Measurements from ENCODE around the gene CWF19L1. TPM values are rescaled to one million over a fixed set of nuclear protein-coding genes. Genes with fewer than 3 reads are reported as not detected.

CWF19L1 gene
- total and polyA plus RNA-seq, 2 of the 13 experiments (the other 11 are each of a cell fraction or from before 2014, with no cell fraction given), result 13.6 to 42.1 TPM

DNA sequence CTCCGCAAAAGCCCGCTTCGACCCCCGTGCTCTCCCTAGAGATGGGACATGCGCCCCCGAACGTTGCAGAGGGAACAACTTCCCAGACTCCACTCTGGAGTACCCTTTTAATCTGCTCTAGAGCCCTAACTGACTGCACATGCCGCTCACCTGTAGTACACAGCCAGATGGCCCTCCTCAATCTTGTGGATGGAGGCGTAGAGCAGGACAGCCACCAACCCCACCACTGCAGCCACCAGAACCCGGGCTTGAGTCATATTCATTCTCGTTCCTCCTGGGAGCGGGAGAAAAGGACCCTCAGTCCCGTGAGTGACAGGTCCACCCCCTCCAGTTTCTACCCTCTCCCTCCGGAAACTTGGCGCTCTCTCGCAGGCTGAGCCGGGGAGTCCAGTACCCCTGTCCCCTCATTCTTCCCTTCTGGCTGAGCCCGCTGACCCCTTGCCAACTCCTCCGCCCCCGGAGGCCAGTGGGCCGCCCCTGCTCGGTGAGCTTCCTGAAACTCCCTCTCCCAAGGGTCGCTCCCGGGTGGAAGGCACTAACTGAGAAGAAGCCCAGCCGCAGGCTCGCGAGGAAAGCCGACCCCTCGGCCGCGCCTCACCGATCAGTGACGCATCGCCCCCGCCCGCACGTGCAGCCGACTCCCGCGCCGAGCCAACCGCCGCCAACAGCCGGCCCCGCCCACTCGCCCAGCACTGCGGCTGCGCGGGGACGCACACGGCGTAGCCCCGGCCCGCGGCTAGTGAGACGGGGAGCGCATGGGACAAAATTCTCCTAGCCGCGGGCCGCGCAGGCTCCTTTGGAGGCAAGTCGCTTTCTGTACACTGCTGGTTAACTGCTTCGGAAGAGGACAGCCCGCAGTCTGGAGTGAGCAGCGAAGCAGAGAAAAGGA lies 81.8 kb downstream of the CWF19L1 start, which contains the start of gene ERLIN1 (continued):
- TF ChIP-seq ARID3A (IDR thresholded peaks at IDR 0.05; ENCODE audit: low read depth, low read length) (peak; percentile 27; the same call in 1 of the 2 replicates), ARNT (IDR thresholded peaks at IDR 0.05) (no peak), ATF7-NPFF (CRISPR knock-in tag; IDR thresholded peaks at IDR 0.05; ENCODE audit: low read depth) (peak; percentile 90; the same call in 1 of the 2 replicates), MAX (IDR thresholded peaks at IDR 0.05) (peak; percentile 98), SNRNP70 (IDR thresholded peaks at IDR 0.05; ENCODE audit: low read depth, low read length) (no peak), REXO4 (CRISPR knock-in tag; IDR thresholded peaks at IDR 0.05; ENCODE audit: borderline replicate concordance) (0 out of 2 replicates have a peak, but pooled peaks have one; percentile 63), ZBTB7A (CRISPR knock-in tag; IDR thresholded peaks at IDR 0.05) (0 out of 2 replicates have a peak, but pooled peaks have one; percentile 38), MEIS2 (CRISPR knock-in tag; IDR thresholded peaks at IDR 0.05) (peak; percentile 84), ZNF24 (IDR thresholded peaks at IDR 0.05) (0 out of 2 replicates have a peak, but pooled peaks have one; percentile 13), BRD4 (CRISPR knock-in tag; IDR thresholded peaks at IDR 0.05) (peak; percentile 65; the same call in 1 of the 2 replicates), HINFP (CRISPR knock-in tag; IDR thresholded peaks at IDR 0.05; ENCODE audit: low read depth) (peak; percentile 66; the same call in 1 of the 2 replicates), ZNF282 (IDR thresholded peaks at IDR 0.05; ENCODE audit: partially characterized antibody) (no peak), TSC22D2 (CRISPR knock-in tag; IDR thresholded peaks at IDR 0.05; ENCODE audit: borderline replicate concordance) (peak; percentile 80; the same call in 1 of the 2 replicates), TERF1 (CRISPR knock-in tag; IDR thresholded peaks at IDR 0.05) (0 out of 2 replicates have a peak, but pooled peaks have one; percentile 8), MAFG (CRISPR knock-in tag; IDR thresholded peaks at IDR 0.05) (peak; percentile 63; the same call in 1 of the 2 replicates), CTCF (CRISPR knock-in tag; IDR thresholded peaks at IDR 0.05) (0 out of 2 replicates have a peak, but pooled peaks have one; percentile 12), MIER2 (CRISPR knock-in tag; IDR thresholded peaks at IDR 0.05) (no peak), WIZ (CRISPR knock-in tag; IDR thresholded peaks at IDR 0.05) (no peak), ASH2L (IDR thresholded peaks at IDR 0.05; ENCODE audit: insufficient read length, low read depth, low read length) (peak; percentile 92), JDP2 (CRISPR knock-in tag; IDR thresholded peaks at IDR 0.05; ENCODE audit: borderline replicate concordance) (peak; percentile 85; the same call in 1 of the 2 replicates)
- TF ChIP-seq, protein P1, sequence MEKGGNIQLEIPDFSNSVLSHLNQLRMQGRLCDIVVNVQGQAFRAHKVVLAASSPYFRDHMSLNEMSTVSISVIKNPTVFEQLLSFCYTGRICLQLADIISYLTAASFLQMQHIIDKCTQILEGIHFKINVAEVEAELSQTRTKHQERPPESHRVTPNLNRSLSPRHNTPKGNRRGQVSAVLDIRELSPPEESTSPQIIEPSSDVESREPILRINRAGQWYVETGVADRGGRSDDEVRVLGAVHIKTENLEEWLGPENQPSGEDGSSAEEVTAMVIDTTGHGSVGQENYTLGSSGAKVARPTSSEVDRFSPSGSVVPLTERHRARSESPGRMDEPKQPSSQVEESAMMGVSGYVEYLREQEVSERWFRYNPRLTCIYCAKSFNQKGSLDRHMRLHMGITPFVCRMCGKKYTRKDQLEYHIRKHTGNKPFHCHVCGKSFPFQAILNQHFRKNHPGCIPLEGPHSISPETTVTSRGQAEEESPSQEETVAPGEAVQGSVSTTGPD (CRISPR knock-in tag; IDR thresholded peaks at IDR 0.05), result no peak

Data from HepG2 (cell line).